H1 (cell line): ENCODE data around the gene OR10V1. TPM values are rescaled to one million over a fixed set of nuclear protein-coding genes. Genes with fewer than 3 reads are reported as not detected.

Experiments
- CTBP2 ChIP-seq: IDR thresholded peaks from 2 replicates; pipeline ENCODE4 v1.7.0; 2011; ENCODE audit warnings: borderline replicate concordance, mild to moderate bottlenecking, moderate library complexity, mixed read lengths, low read length; ENCODE audit not compliant: insufficient read depth, insufficient read length
- NANOG ChIP-seq: IDR thresholded peaks from 2 replicates; pipeline ENCODE4 v1.6.1; 2011; ENCODE audit warnings: low read length, low read depth, mild to moderate bottlenecking, inconsistent platforms; ENCODE audit not compliant: insufficient read depth, poor library complexity, severe bottlenecking
- RXRA ChIP-seq: IDR thresholded peaks from 2 replicates; pipeline ENCODE4 v1.6.1; 2011; ENCODE audit warnings: low read depth, mild to moderate bottlenecking, low read length, moderate library complexity; ENCODE audit not compliant: insufficient read depth
- SAP30 ChIP-seq: fragments of 300-600 bp; sonication (generic); IDR thresholded peaks from 2 replicates; pipeline ENCODE4 v1.7.1; 2012; ENCODE audit warnings: low read length, moderate library complexity, mild to moderate bottlenecking, inconsistent platforms; ENCODE audit not compliant: insufficient read depth, insufficient replicate concordance
- SUZ12 ChIP-seq: fragments of 200-600 bp; sonication (generic); IDR thresholded peaks from 2 replicates; pipeline ENCODE4 v1.6.1; 2012; ENCODE audit warnings: mild to moderate bottlenecking, inconsistent platforms, low read length, moderate library complexity, mixed read lengths
- TBP ChIP-seq: IDR thresholded peaks from 2 replicates; pipeline ENCODE4 v1.6.1; 2011; ENCODE audit warnings: low read depth, low read length, improper control_type of control experiment
- polyA plus RNA-seq, 7 experiments: library from polyadenylated mRNA; depleted of rRNA in 3 of 7; stranded (reverse) in 5 of 7; unstranded in 2 of 7; fragments of >200 nt in 5 of 7; fragments of 200-250 nt in 2 of 7; gene quantifications; 1 replicate in 5 of 7; 2 replicates in 1 of 7; 4 replicates in 1 of 7; pipeline versions ENCODE4 v1.2.1 to v1.2.3, GENCODE V29; 2011 to 2013; ENCODE audit warnings: missing spikeins in 2 of 7, mixed read lengths in 2 of 7
- total RNA-seq: library from RNA; stranded (reverse); fragmentation: NEBNext Ultra II Directional; extraction: Animal tissue kit (Norgen Biotek cat#: 25700); gene quantifications from 2 replicates; pipeline ENCODE4 v1.2.1, GENCODE V29; 2021

OR10V1 gene
- total and polyA plus RNA-seq, 2 of the 8 experiments (the other 6 are each of a cell fraction or from before 2014, with no cell fraction given) = not detected

- no peak for TF ChIP-seq SAP30
- no peak; the same call in 1 of the 2 replicates for TF ChIP-seq TBP
- no peak for TF ChIP-seq CTBP2
- TF ChIP-seq SUZ12 = no peak
- no peak for TF ChIP-seq RXRA
- no peak for TF ChIP-seq NANOG
These were observed 44.6 kb downstream of the OR10V1 start, which contains the start of gene PATL1 (continued) for GRCh38 chr11:59668950-59669610.
